Endothelial cell of umbilical vein (primary cell): ENCODE results near the gene PGD. TPM values are rescaled to one million over a fixed set of nuclear protein-coding genes. Genes with fewer than 3 reads are reported as not detected.

ENCODE experiments used
- BruUV-seq: library from RNA; stranded (reverse); fragments of 400-500 nt; replicated peaks from 2 replicates; lab custom pipeline; 2021; lab: Mats Ljungman, UMichigan
- CTCF ChIA-PET: fragments of 300-600, 350-600 bp; sonication (Branson Sonifier 250); formaldehyde crosslinking; loops from one replicate; lab custom pipeline; 2021; ENCODE audit warnings: antibody characterized with exemption, inconsistent platforms; lab: Charles Lee
- POLR2A ChIA-PET: fragments of 300-600, 350-600 bp; sonication (Branson Sonifier 250); formaldehyde crosslinking; loops from one replicate; lab custom pipeline; 2021; ENCODE audit warnings: antibody characterized with exemption, inconsistent platforms; lab: Charles Lee
- DNase-seq: peaks from one replicate; pipeline ENCODE4 v3.0.0-alpha.2; 2011; ENCODE audit warnings: low read depth, low spot score
- FAIRE-seq: peaks from 2 replicates; lab custom pipeline; 2011; peaks lifted over from hg19 to GRCh38; lab: Jason Lieb, UNC
- H2AFZ ChIP-seq: 2 replicates; pipeline ENCODE4 v1.6.0; 2012; ENCODE audit warnings: low read depth, low read length, control low read depth, inconsistent platforms
- H3K27ac ChIP-seq: 2 replicates; pipeline ENCODE4 v1.5.1; 2011; ENCODE audit warnings: low read depth, mild to moderate bottlenecking, control low read depth, low read length, moderate library complexity; ENCODE audit not compliant: insufficient read depth
- H3K27me3 ChIP-seq, 2 experiments: 2 replicates each; pipeline versions ENCODE4 v1.6.0 to v1.6.1; 2011; ENCODE audit warnings: low read length in 2 of 2, mixed read lengths in 1 of 2; ENCODE audit not compliant: control insufficient read depth in 2 of 2, insufficient read depth in 2 of 2
- H3K36me3 ChIP-seq, 2 experiments: 2 replicates in 1 of 2; 3 replicates in 1 of 2; pipeline ENCODE4 v1.5.1; 2011; ENCODE audit warnings: low read length in 2 of 2, mild to moderate bottlenecking in 1 of 2, moderate library complexity in 1 of 2; ENCODE audit not compliant: control insufficient read depth in 2 of 2, insufficient read depth in 2 of 2; ENCODE audit errors: extremely low read depth in 1 of 2
- H3K4me1 ChIP-seq: 3 replicates; pipeline ENCODE4 v1.5.1; 2011; ENCODE audit warnings: mild to moderate bottlenecking, low read length; ENCODE audit not compliant: control insufficient read depth, insufficient read depth; ENCODE audit errors: extremely low read depth
- H3K4me2 ChIP-seq: 2 replicates; pipeline ENCODE4 v1.6.1; 2011; ENCODE audit warnings: low read length, control low read depth, mixed read lengths; ENCODE audit not compliant: insufficient read depth
- H3K4me3 ChIP-seq, 3 experiments: fragments of 200-600 bp in 1 of 3; sonication (generic), shearing (Covaris generic) in 1 of 3; replicated peaks in 1 of 3; 2 replicates each; pipeline ENCODE4 v1.5.1; 2011 to 2016; ENCODE audit warnings: control low read depth in 3 of 3, low read length in 3 of 3, mild to moderate bottlenecking in 2 of 3, inconsistent platforms in 1 of 3, low read depth in 1 of 3, moderate library complexity in 1 of 3; ENCODE audit not compliant: insufficient read depth in 1 of 3
- H3K79me2 ChIP-seq: 2 replicates; pipeline ENCODE4 v1.6.0; 2012; ENCODE audit warnings: low read length, inconsistent platforms; ENCODE audit not compliant: control insufficient read depth, insufficient read depth
- H3K9ac ChIP-seq: replicated peaks from 2 replicates; pipeline ENCODE3; 2011; ENCODE audit warnings: low read length, control low read depth; ENCODE audit not compliant: insufficient read depth; ENCODE audit errors: extremely low read depth
- H3K9me1 ChIP-seq: replicated peaks from 3 replicates; pipeline ENCODE4 v1.6.0; 2011; ENCODE audit warnings: mild to moderate bottlenecking, low read length; ENCODE audit not compliant: control insufficient read depth, insufficient read depth; ENCODE audit errors: extremely low read depth
- H3K9me3 ChIP-seq: replicated peaks from 2 replicates; pipeline ENCODE4 v1.5.1; 2012; ENCODE audit warnings: low read length, inconsistent platforms; ENCODE audit not compliant: control insufficient read depth, insufficient read depth
- H4K20me1 ChIP-seq: replicated peaks from 2 replicates; pipeline ENCODE3; 2011; ENCODE audit warnings: mild to moderate bottlenecking, low read length; ENCODE audit not compliant: control insufficient read depth, insufficient read depth; ENCODE audit errors: extremely low read depth
- EZH2 ChIP-seq: IDR thresholded peaks from 2 replicates; pipeline ENCODE4 v1.6.1; 2012; ENCODE audit warnings: borderline replicate concordance, low read depth, mild to moderate bottlenecking, moderate library complexity, low read length, inconsistent platforms; ENCODE audit not compliant: severe bottlenecking
- FOS ChIP-seq: IDR thresholded peaks from 2 replicates; pipeline ENCODE4 v1.6.1; 2011; ENCODE audit warnings: mild to moderate bottlenecking, low read length, moderate library complexity, borderline replicate concordance; ENCODE audit not compliant: insufficient read depth
- GATA2 ChIP-seq: IDR thresholded peaks from 2 replicates; pipeline ENCODE4 v1.7.0; 2011; ENCODE audit warnings: low read depth, mild to moderate bottlenecking, moderate library complexity, mixed read lengths, low read length; ENCODE audit not compliant: insufficient read length, insufficient read depth
- JUN ChIP-seq: IDR thresholded peaks from 2 replicates; pipeline ENCODE4 v1.6.1; 2011; ENCODE audit warnings: borderline replicate concordance, low read depth; ENCODE audit not compliant: insufficient read length, insufficient read depth
- MYC ChIP-seq: IDR thresholded peaks from one replicate; pipeline ENCODE4 v1.6.1; 2011; ENCODE audit warnings: mild to moderate bottlenecking, low read depth, low read length
- POLR2A ChIP-seq: IDR thresholded peaks from 2 replicates; pipeline ENCODE4 v1.6.1; 2012; ENCODE audit warnings: low read depth, mild to moderate bottlenecking, control low read depth, low read length
- POLR2AphosphoS5 ChIP-seq: IDR thresholded peaks from 2 replicates; pipeline ENCODE4 v1.6.1; 2012; ENCODE audit warnings: low read depth, mild to moderate bottlenecking, control low read depth, low read length, moderate library complexity; ENCODE audit not compliant: insufficient read depth
- dilution Hi-C: fragments of 300-500 bp; cut with MboI; formaldehyde crosslinking; loops from one replicate; pipeline ENCODE4 v1.15.0; 2019; ENCODE audit warnings: low sequenced_read_pairs; ENCODE audit not compliant: extremely low pct_ligation_motif_present
- intact Hi-C: fragments of 100-400 bp; cut with micrococcal nuclease; formaldehyde crosslinking; loops from one replicate; pipeline ENCODE4 v1.10.0; 2022
- polyA plus RNA-seq, 4 experiments: library from polyadenylated mRNA; depleted of rRNA in 3 of 4; stranded (reverse) in 3 of 4; unstranded in 1 of 4; fragments of >200 nt; gene quantifications; 2 replicates each; pipeline versions ENCODE4 v1.2.1 to v1.2.3, GENCODE V29; 2011 to 2012; ENCODE audit warnings: missing spikeins in 1 of 4
- total RNA-seq: library from RNA; stranded (reverse); gene quantifications from 2 replicates; pipeline ENCODE4 v1.2.3, GENCODE V29; 2021
- TF ChIP-seq, protein P1 (sequence below): IDR thresholded peaks from 2 replicates; pipeline ENCODE4 v1.6.1; 2011; ENCODE audit not compliant: insufficient read depth, insufficient read length
- TF ChIP-seq, protein P2 (sequence below), 2 donors: IDR thresholded peaks; 1 replicate in 1 of 2; 2 replicates in 1 of 2; pipeline ENCODE4 v1.5.1; 2011; ENCODE audit warnings: low read length in 2 of 2, mild to moderate bottlenecking in 2 of 2, moderate library complexity in 2 of 2, control low read depth in 1 of 2, inconsistent platforms in 1 of 2, low read depth in 1 of 2; ENCODE audit not compliant: insufficient read depth in 1 of 2; ENCODE audit errors: extremely low read depth in 1 of 2

PGD gene
- total and polyA plus RNA-seq, 2 donors (not counting 3 experiments of a cell fraction or from before 2014, with no cell fraction given) = 196 to 303 TPM

DNA sequence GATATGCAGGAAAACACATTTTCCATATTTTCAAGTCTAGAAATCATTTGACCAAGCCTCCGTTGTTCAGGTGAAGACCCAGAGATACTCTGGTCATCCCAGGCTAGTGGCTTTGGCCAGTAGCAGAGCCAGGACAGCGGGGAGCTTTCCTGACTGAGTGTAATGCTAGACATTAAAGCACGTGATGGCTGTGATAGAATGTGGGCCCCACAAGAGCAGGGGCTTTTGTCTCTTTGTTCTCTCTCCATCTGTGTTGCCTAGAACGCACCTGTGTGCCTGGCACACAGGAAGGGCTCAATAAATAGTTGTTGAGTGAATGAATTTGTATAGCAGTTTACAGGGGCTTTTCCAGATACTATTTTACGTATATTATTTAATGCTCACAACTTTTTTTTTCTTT lies 41.9 kb downstream of the PGD start:
- Histone ChIP-seq H3K79me2 (no peaks in the 10 kb centered on the region), H3K4me2 (no peak overlapping the region), H4K20me1 (no peaks in the 10 kb centered on the region), H2AFZ (no peak overlapping the region), H3K36me3 (no peaks in the 10 kb centered on the region), H3K9me3 (no peaks in the 10 kb centered on the region), H3K27ac (no peak overlapping the region), H3K4me1 (no peaks in the 10 kb centered on the region), H3K9ac (no peak overlapping the region), H3K9me1 (no peaks in the 10 kb centered on the region), H3K27me3 (no peaks in the 10 kb centered on the region), H3K4me3 (no peak overlapping the region)
- DNase-seq (no peak), FAIRE-seq (no peak)
- ChIA-PET CTCF (no interaction called here), POLR2A (no interaction called here)
- TF ChIP-seq, protein P1, sequence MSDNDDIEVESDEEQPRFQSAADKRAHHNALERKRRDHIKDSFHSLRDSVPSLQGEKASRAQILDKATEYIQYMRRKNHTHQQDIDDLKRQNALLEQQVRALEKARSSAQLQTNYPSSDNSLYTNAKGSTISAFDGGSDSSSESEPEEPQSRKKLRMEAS = no peak
- TF ChIP-seq JUN (no peak), POLR2A (no peak), MYC (no peak), GATA2 (no peak), EZH2 (no peak), FOS (no peak), POLR2AphosphoS5 (no peak)
- TF ChIP-seq, protein P2, sequence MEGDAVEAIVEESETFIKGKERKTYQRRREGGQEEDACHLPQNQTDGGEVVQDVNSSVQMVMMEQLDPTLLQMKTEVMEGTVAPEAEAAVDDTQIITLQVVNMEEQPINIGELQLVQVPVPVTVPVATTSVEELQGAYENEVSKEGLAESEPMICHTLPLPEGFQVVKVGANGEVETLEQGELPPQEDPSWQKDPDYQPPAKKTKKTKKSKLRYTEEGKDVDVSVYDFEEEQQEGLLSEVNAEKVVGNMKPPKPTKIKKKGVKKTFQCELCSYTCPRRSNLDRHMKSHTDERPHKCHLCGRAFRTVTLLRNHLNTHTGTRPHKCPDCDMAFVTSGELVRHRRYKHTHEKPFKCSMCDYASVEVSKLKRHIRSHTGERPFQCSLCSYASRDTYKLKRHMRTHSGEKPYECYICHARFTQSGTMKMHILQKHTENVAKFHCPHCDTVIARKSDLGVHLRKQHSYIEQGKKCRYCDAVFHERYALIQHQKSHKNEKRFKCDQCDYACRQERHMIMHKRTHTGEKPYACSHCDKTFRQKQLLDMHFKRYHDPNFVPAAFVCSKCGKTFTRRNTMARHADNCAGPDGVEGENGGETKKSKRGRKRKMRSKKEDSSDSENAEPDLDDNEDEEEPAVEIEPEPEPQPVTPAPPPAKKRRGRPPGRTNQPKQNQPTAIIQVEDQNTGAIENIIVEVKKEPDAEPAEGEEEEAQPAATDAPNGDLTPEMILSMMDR (IDR thresholded peaks at IDR 0.05; ENCODE audit: extremely low read depth in 1 of 2, insufficient read depth in 1 of 2, low read depth in 1 of 2, low read length in 2 of 2) = no peak
- BruUV-seq = no TSS peak
- intact Hi-C loops (no loop called here), dilution Hi-C loops (no loop called here)
